GM18909 (cell line): ENCODE measurements around the gene CLEC12A.

ENCODE experiments used
- ATAC-seq: cut with Tn5 transposase; IDR thresholded peaks from one replicate; pipeline ENCODE4 v1.9.1; 2021; ENCODE audit warnings: mild to moderate bottlenecking; ENCODE audit not compliant: unreplicated experiment, poor library complexity

The CLEC12A gene

DNA sequence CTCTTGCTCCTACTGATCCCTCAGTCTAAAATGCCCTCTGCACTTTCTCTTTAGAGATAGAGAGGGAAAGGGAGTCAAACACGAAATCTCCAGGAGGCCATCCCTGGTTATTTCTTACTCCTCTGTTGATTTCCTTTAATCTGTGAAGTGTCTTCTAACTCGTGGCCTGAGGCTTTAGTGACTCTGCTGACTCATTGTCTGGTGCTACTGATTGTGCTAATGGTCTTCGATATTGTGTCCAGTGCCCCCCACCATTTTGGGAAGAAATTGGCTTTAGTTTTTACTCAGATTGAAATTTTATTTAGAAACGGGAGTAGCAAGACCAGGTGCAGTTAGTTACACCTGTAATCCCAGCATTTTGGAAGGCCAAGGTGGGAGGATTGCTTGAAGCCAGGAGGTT is 60.1 kb downstream of the CLEC12A start:
- no peak for ATAC-seq

DNA sequence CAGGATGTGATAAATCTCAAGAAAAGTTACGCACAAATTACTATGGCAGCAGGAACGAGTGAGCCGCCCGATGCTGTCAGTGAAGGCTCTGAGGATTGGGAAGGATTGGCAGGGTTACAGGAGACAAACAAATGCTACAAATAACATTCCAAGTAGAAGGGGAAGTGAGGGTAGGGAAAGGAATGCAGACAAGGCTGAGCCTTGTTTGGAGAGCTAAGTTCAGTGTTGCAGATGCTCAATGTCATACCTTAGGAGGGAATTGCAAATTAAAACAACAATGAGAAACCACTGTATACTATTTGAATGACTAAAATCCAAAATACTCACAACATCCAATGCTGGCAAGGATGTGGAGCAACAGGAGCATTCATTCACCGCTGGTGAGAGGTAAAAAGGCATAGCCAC is 60.6 kb downstream of the CLEC12A start:
- ATAC-seq = no peak

DNA sequence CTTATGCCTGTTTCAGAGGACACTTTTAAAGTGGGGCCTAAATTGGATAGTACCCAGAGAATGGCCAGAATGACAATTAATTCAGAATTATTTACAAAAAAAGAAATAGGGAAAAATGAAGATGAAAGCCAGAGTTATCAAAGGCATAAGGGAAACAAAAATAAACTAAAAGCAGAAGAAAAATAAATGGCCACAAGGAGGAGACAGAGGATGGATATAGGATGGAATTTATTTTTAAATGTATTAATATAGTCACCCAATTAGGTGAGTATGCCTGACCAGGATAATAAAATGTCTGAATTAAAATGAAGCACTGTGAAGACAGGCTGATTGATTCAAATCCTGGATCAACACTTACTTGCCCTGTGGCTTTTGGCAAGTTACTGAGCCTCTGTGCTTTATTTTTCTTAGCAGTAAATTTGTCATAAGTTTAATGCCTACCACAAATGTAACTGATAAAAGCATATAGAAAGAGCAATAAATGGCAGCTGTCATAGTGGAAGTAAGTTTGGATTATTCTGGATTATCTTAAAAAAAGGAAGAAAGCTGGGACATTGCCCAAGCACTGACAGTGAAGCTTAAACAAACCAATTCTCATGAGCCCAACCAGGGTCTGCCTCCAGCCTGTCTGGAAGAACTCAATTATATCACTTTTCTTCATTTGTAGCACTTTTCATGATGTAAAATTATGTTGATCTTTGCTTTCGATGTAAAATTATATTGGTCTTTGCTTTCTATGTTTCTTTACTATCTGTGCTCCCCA is 62.8 kb downstream of the CLEC12A start:
- no peak for ATAC-seq
